GM18526 (cell line): ENCODE data around the gene SFXN3.

Experiments
- POLR2A ChIP-seq: IDR thresholded peaks from 3 replicates; pipeline ENCODE4 v1.6.1; 2011; ENCODE audit not compliant: insufficient read length; ENCODE audit errors: extremely low read depth

SFXN3 gene

DNA sequence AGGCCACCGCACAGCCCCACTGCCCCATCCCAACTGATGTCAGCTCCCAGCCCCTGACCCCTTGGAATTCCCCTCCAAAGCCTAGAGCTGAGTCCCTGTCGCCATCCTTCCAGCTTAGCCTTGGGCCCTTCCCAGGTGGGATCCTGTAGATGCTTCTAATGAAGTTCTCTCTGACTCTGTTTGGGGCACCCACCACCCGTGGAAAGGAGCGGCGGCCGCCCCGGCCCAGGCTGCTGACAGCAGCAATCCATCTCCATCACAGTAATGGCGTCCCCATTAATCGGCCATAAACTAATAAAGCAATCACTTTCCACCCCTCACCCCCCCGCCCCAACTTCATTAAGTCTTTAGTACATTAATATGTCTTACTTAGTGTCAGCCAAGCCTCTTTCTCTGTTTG, 56.3 kb downstream of the SFXN3 start:
- TF ChIP-seq POLR2A = no peak

GRCh38 chr10:101087965-101088364, 56.9 kb downstream of the SFXN3 start:
- no peak for TF ChIP-seq POLR2A

DNA sequence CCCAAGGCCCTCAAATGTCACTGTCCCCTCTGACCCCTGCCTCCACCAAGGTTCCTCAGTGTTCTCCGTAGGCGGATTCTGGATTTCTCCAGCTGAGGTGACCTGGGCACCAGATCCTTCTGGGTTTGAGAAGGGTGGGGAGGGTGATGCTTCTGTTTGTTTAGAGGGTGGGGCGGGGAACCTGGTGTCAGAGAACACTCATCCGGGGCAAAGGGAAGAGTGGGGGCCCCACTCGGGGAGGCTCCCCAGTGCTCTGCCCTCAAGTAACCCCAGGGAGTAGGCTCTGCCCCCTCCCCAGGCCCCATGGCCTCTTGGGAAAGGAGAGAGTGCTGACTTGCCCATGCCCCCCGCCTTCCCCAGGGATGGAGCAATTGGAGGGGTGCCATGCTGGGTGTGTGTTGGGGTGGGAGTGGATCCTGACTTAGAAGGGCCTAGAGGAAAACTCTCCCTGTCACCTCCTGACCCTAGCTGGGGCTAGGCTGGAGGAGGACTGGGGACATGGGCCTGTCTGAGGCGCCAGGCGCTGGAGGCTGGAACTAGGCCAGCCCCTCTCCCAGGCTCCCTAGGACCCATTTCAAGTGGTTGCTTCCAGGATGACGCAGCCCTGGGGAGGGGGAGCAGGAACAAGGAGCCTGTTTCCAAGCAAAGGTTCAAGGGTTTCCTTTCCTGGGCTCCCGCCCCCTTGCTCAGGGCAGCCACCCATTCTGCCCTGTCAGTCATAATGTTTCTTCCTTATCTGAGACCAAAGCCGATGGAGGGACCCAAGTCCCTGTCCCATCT, 58.7 kb downstream of the SFXN3 start:
- TF ChIP-seq POLR2A = no peak

GRCh38 chr10:101090597-101090996, 59.6 kb downstream of the SFXN3 start:
- TF ChIP-seq POLR2A = no peak
